LHCN-M2 (cell line): Measurements from ENCODE around the gene MAN1A2. TPM values are rescaled to one million over a fixed set of nuclear protein-coding genes. Genes with fewer than 3 reads are reported as not detected.

Experiments used
- DNase-seq: peaks from one replicate; pipeline ENCODE4 v3.0.0-alpha.2; 2012; ENCODE audit warnings: low read depth
- total RNA-seq: library from RNA; depleted of rRNA; stranded (reverse); fragments of >200 nt; gene quantifications from 2 replicates; pipeline ENCODE4 v1.2.3, GENCODE V29; 2014

The MAN1A2 gene
- total RNA-seq, 1 experiment from 2014 or later = 26.8 TPM

DNA sequence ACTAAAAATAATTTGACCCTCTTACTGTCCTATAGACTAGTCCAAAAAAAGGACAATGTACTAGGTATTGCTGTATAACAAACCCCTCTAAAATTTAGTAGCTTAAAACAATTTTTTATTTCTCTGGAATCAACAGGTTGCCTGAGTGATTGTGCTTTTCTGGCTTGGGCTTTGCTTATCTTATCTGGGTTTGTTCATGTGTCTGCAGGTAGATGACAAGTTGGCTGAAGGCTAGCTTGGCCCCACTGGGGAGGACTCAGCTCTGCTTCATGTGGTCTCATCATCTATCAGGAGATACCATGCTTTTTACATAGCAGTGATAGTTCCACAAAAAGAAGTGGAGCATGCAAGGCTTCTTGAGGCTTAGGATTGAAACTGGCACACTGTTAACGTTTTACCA lies 114.2 kb downstream of the MAN1A2 start:
- DNase-seq = no peak

- no peak for DNase-seq
Observed at GRCh38 chr1:117493906-117494305, 126.7 kb downstream of the MAN1A2 start.

- DNase-seq = no peak
Observed at GRCh38 chr1:117495068-117495467, 127.8 kb downstream of the MAN1A2 start.

- DNase-seq = peak; percentile 21
Observed at GRCh38 chr1:117499071-117499470, 131.8 kb downstream of the MAN1A2 start.

- no peak for DNase-seq
Observed at GRCh38 chr1:117500584-117500983, 133.3 kb downstream of the MAN1A2 start.

DNA sequence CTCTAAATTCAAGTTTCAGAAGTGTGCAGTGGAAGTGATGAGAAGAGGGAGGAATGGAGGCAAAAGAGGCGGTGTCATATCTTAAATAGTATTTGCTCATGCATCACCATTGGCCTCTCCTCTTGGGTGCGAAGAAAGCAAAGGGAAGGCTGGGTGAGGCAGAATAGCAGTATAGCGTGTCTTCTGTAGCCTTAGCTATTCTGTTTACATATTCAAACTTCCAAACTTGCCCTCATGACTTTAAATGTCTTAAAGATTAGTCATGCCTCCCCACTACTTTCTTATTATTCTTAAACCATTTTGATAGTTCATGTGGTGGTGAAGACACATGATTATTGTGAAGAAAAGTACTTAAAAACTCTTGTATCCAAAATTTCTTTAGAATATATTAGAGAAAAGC lies 134.0 kb downstream of the MAN1A2 start:
- DNase-seq = peak; percentile 60

GRCh38 chr1:117511273-117511672 lies 144.0 kb downstream of the MAN1A2 start:
- no peak for DNase-seq

- peak; percentile 19 for DNase-seq
Observed at GRCh38 chr1:117512728-117513321, 145.6 kb downstream of the MAN1A2 start.

GRCh38 chr1:117523111-117523510 lies 155.9 kb downstream of the MAN1A2 start:
- no peak for DNase-seq

- no peak for DNase-seq
Observed at GRCh38 chr1:117527074-117527473, 159.8 kb downstream of the MAN1A2 start.

- DNase-seq = peak; percentile 28
Observed at GRCh38 chr1:117527566-117528102, 160.4 kb downstream of the MAN1A2 start.

GRCh38 chr1:117529683-117530082 lies 162.4 kb downstream of the MAN1A2 start:
- no peak for DNase-seq

- no peak for DNase-seq
Observed at GRCh38 chr1:117531222-117531621, 164.0 kb downstream of the MAN1A2 start.

- DNase-seq = peak; percentile 82
Observed at GRCh38 chr1:117534995-117535467, 167.8 kb downstream of the MAN1A2 start.

DNA sequence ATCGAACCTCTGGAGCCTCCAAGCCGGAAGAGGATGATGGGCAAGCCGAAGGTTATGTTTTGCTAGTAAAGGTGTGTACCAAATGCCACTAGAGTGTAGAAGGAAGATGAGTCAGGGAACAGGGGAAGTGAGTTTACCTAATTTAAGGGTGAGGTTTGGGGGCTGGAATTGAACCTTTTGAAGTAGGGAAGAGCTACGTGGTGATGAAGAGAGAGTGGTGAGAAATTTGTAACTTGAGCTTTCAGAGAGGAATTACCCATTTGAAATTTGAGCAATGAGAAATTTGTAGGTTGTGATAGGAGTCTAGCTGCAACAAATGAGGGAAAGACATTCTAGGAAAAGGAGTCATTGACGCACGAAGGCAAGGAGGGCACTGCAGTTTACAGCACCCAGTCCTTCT lies 168.6 kb downstream of the MAN1A2 start:
- no peak for DNase-seq

DNA sequence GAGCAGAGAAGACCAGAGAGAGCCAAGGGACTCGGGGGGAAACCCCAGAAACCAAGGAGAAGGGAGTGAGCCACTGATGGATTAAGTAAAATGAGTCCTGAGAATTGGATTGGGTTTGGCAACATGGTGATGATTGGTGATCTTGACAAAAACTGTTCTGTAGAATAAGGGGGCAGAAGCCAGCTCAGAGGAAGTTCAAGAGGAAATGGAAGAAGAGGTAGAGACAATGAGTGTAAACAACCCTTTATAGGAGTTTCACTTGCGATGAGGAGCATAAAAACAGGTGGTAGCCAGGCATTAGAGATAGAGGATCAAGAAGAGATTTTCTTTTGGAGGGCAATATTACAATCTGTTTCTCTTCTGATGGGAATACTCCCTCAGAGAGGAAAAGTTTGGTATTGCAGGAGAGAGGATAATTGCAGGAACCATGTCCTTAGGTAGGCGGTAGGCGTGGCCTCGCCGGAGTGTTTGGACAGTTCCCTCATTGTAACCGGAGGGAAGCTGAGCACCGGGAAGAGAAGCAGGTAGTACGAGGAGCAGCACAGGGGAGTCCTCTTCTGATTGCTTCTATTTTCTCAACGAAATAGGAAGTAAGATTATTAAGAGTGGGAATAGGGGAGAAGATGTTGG lies 170.2 kb downstream of the MAN1A2 start:
- no peak for DNase-seq

DNA sequence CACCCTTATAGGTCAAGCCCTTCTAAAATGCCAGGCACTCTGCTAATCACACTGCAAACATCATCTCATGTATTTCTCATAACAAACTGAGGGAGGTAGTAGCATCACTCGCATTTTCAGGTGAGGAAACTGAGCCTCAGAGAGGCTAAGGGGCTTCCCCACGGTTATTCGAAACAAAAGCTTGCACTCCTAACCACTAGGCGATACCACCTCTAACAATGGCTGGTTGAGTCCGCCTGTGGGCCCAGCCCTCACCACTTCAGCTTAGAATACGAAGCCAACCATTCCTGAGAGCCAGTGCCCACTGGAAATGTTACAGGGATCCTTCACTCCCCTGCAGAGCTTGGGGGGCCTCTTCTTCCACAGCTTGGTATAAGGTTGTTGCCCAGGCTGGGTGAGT lies 173.3 kb downstream of the MAN1A2 start:
- DNase-seq = no peak

DNA sequence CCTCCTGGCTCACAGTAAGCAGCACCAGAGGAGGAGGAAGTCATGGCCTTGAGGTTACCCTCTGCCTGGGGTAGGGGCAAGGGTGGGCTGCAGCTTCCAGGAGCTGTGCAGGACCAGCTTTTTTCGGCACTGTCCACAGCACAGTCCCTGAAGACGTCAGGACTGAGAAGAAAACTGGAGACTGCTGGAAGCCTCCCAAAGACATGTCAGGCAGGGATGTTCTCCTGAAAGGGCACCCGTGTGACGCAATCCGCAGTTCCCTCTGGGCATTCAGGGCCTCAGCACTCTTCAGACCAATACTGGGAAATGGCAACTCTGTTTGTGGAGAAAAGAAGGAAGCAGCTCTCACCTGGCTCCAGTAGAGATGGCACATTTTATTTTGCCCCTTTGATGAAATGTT lies 173.8 kb downstream of the MAN1A2 start:
- DNase-seq = no peak

- no peak for DNase-seq
Observed at GRCh38 chr1:117541585-117541984, 174.3 kb downstream of the MAN1A2 start.

DNA sequence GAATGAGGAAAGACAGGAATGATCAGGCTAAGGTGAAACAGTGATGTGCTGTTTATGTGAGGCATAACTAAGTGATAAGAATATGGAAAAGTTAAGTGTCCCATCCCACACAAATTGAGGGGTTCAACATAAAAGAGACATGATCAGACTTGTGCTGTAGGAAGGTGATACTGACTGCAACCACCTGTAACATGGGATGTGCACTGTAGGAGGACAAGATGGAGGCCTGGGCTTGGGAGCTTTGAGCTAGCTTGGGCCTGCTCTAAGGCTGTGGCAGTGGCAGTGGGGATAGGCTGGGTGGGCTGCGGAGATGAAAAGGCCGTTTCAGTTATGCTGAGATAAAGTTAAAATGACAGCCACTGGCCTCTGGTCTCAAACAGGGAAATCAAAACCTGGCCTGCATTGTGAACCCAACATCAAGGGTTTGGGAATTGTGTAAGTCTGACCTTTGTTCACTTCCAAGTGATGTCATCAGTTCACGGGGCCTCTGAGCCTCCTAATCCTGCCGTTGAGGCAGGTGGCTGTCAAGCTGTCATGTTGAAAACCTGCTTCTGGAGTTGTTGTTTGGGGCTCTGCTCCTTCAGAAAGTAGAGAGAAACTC lies 177.4 kb downstream of the MAN1A2 start:
- no peak for DNase-seq

GRCh38 chr1:117546467-117546866 lies 179.2 kb downstream of the MAN1A2 start:
- no peak for DNase-seq

DNA sequence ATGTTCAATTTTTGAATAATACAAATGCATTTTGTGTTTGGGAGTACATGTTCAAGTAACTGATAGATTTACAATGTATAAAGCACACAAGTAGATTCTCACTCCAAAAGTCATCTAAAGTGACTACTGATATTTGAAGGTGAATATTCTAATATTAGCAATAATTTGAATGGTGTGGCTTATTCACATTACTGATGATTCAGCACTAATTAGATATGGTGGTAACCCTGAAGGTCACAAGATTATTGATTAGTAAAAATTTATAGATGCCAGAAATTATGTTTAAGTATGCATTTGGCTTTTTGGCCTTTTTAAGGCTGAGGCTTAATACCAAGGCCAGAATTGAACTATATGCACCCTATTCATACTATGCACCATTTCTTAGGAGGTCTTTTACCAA lies 186.2 kb downstream of the MAN1A2 start:
- no peak for DNase-seq

- DNase-seq = no peak
Observed at GRCh38 chr1:117555806-117556205, 188.6 kb downstream of the MAN1A2 start.
